NCI-H2029 treated with DMSO at 0.1 percent for 48 hours (cell line): ENCODE data around the gene SEMA6D.
A peak's percentile ranks its signal among the peaks of the same experiment; 100 is the strongest.
"Not testable (repeated sequence)": the region's sequence is repeated elsewhere in the genome, so short reads cannot be mapped to it uniquely, and the experiment has no call there.

Source experiments
- DNase-seq: peaks from one replicate; lab custom pipeline; 2025; lab: John Stamatoyannopoulos, UW

SEMA6D gene

DNA sequence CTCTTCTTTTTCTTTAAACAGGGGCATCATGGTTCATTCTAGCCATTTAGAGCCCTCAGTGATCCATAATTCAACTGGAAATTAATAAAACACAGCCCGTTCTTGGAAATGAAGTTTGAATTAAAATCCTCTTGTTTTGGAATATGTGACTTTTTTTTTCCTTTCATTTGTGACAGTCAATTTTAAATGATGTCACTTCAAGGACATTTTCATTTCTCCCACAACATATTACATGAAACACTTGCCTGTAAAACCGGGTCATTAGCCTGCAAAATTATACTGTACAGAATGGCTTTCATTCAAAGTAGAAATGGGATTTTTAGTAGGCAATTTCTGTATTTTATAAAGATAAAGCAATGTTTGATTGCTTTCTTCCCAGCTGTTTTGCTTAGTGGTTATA, 789 bp upstream of the SEMA6D start:
- DNase-seq = no peak

DNA sequence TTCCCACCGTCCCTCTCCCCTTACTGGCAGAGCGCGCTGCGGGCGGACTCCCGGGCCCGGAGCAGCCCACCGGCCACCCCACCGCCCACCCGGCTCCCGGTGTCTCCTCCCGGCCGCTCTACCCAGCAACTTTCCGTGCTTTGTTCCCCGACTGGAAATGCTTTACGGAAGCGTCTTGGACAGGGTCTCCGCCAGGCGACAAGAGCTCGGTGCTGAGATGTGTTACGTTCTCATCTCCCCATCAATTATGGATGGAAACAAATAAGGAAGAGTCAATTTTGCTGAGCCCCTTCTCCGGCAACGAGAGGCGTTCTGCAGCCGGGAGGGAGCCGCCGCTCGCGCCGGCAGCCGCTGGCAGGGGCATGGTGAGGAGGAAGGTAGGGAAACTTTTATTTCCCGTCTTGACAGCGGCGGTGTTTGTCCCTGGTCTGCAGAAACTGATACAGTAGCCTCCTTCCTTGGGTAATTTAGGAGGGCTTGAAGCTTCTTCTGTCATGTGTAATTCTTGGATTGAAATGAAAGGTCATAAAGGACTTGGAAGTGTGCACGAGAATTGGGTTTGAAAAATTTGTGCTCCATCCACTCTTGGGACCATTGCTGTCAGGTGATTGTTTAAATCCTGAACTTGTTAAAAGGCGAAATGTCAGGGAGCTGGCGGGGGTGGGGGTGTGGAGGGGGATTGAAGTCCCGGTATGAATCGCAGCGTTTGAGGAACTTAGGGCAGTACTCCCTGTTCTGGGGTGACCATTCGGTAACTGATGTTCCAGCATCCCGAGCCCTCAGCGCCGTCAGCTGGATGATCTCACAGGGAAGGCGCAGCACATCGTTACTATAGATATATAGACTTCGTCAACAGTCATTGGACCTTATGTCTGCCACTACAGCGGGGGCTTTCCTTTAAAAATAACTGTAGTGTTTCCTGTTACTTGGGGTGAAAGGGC, 1.5 kb downstream of the SEMA6D start:
- DNase-seq = no peak

DNA sequence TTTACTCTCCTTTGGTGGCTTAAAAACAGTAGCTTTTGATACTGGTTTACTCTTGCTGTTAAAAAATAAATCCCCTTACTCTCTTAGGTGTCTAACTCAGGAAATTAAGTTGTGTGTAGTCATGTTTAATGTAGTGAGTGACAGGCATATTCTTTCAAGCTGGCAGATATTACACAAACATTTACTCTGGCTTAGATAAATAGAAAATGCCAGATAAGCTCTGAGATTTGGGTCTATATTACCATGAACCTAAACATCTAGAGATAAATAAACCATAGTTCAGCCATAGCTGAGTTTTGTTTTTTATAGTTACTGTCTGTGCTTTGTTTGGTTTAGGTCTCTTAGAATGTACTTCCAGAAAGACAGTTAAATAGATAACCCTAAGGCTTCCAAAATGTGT, 2.4 kb downstream of the SEMA6D start:
- no peak for DNase-seq

DNA sequence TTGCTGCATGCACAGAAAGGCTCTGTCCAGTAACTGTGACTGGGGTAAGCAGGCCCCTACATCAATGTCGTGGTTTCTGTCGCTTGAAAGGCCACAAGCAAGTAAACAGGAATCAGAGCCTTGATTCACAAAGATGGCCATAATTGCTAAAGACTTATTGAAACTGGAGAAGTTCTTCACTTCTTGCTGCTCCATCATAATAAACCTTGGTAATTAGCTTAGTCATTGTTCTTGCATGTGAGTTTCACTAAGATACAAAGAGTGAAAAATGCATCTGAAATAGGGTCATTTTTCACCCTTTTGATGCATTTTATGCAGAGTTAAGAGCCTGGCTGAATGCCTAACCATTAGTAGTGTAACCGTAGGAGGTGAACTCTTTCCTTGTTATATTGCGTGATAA, 3.2 kb downstream of the SEMA6D start:
- DNase-seq = no peak

DNA sequence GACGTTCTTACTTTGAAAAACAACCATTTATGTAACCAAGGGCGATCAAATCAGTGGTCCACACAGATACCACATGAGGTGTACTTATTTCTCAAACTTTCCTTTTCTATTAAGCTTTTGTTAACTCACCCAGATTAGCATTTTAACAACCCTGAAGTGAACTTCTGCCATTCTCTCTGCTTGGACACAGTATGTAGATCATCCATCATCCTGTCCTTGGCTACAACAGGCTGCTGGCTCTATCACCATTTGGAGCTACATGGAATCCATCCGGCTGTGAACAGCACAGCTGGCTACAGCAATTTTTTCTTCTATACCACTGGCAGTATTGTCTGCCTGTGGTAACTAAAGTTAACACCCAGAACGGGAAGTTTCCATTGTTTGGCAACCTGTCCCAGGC, 4.4 kb downstream of the SEMA6D start:
- no peak for DNase-seq

DNA sequence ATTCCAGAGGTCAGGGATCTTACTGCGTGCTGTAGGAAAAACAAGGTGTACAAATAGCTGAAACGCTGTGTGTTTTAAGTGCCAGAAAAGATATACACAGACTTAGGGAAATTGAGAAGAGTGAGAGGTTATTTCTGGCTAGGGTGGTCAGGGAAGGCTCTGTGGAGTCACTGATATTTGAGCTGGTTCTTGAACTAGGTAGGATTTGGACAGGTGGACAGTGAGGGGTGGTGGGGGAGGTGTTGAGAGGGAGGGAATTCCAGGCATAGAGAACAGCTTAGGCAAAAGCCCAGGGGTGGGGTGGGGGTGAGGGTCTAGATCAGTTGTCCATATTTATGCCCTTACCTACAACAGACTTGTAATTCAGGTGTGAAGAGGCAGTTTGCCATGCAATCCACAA, 7.0 kb downstream of the SEMA6D start:
- peak; percentile 14 for DNase-seq

DNA sequence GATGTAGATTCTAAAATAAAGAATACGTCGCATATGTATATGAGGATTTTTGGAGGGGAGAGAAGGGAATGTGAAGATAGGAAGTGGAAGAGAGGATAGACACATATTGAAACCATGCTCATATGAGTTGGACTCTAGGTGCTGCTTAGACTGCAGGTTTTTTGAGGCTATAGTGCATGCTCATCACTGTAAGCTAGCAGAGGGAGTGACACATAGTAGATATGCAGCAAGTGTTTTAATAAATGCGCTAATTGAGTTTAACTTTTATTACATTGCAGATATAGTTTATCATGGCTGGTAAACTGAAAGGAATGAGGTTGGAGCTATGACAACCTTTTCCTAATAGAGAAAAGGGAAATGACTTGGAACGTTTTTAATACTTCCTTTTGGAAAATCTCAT, 7.7 kb downstream of the SEMA6D start:
- no peak for DNase-seq

DNA sequence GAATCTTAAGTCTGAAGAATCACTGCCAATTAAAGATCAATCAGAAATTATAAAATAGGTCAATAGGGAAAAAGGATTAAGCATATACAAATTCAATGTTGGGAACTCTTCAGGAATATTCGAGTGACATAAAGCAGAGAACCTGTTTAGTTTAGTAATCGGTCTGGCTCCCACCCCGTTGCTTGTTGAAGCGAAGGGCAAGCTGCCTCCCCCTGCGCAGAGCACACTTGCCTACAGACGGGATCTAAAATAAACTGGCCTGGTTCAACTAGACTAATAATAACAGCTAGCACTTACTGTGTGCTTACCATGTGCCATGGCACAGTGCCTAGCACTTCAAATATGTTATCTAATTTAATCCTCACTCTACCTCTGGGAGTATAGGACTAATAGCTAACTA, 8.6 kb downstream of the SEMA6D start:
- DNase-seq = peak; percentile 65

DNA sequence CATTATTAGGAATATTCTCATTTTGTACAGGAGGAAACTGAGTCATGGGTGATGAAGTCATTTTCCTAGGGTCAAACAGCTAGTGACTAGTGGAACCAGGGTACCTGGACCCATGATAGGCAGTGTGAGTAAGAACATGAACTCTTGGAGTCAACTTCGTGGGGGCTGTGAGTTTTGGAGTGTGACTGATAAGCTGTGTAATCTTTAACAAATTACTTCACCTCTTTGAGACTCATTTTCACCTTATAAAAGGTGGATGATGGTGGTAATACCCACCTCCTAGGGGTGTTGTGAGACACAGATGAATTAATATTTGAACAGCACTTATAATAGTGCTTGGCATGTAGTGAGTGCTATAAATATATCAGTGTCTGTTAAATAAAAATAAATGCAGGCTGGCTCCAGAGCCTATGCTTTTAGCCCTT, 9.1 kb downstream of the SEMA6D start:
- DNase-seq = no peak

DNA sequence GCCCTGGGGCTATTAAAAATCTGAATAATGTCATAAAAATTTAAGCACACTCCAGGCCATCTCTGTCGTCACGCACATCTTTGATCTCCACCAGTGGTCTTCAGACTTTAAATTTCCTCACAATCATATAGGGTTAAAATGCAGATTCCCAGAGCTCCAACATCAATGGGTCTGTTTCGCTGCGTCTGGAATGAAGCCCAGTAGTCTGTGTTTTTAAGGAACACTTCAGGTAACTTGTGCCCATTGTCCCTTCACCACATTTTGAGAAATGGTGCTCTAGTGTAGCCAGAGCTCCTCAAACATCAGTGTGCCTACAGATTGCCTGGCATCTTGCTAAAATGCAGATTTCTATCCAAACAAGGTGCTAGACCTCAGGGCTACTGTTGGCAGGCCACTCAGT, 9.8 kb downstream of the SEMA6D start:
- DNase-seq = no peak

DNA sequence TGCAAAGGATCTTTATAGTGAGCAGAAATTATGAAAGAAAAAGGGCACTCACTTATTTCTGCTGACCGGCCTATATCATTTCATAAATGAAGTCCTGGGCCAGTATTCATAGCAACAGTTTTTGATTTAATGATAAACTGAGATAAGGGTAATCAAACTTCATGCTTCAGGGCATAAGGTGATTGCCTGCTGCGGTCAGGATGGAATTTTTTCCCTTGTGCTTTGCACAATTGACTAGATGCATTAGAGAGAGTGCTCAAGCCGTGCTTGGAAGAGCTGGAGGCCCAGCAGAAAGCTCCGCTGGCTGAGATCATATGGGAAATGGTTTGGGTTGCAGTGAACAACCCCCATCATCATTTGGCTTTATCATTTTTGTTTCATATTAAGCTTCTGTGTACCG, 10.4 kb downstream of the SEMA6D start:
- no peak for DNase-seq

DNA sequence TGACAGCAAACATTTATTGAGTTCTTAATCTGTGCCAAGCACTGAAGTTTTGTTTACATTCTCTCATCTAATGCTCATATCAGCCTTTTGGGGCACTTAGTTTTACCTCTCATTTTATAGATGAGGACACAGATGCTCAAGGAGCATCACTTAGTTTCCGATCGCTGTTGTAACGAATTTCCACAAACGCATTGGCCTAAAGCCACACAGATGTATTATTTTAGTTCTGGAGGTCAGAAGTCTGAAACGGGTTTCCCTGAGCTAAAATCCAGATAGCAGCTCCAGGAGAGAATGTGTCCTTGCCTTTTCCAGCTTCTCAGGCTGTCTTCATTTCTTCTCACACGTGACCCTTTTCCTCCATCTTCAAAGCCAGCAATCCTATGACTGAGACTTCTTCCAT, 11.1 kb downstream of the SEMA6D start:
- DNase-seq = no peak

DNA sequence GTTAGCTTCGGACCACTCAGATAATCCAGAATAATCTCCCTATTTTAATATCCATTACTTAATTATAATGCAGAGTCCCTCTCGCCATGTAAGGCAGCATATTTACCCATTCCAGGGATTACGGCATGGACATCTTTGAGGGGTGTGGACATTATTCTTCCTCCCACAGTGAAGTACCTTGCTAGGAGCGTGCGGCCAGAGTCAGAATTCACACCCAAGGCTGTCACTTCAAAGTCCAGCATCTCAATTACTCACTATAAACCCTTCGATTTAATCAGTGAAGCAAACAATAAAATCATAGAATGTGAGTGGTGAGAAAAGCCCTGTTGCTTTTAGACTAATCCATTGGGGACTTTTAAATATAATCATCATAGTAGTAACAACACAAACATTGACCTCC, 11.6 kb downstream of the SEMA6D start:
- DNase-seq = no peak

DNA sequence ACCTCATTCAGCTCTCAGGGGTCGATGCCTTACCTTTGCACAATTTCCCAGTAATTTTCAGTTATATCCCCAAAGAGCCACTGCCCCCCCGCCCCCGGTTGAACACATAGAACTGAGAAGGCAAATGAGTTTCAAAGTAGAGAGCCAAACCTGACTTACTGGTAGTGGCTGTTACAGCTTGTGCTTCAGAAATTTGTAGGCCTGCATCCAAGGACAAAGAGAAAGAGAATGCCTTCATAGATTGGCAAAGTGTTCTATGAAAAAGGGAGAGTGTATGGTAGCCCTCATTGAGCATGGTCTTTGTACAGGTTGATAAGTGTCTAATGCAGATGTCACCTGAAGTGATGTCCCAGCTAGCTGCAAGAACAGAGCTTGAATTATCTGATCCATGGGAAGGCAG, 13.9 kb downstream of the SEMA6D start:
- DNase-seq = no peak

DNA sequence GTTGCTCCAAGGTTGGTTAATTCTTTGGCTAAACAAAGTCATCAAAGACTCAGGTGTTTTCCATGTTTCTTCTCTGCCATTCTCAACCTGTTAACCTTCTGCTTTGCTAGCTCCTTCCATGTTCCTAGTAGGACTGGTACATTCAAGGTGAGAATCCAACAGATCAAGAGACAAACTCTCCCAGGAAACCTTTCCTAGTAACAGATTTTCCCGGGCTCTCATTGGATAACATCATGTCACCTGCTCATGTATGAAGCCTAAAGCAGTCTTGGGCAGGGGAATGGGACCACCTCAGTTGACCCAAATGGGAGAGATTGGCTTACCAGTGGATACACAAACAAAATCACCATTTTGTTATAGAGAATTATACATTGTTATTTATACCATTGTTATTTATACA, 14.9 kb downstream of the SEMA6D start:
- no peak for DNase-seq

DNA sequence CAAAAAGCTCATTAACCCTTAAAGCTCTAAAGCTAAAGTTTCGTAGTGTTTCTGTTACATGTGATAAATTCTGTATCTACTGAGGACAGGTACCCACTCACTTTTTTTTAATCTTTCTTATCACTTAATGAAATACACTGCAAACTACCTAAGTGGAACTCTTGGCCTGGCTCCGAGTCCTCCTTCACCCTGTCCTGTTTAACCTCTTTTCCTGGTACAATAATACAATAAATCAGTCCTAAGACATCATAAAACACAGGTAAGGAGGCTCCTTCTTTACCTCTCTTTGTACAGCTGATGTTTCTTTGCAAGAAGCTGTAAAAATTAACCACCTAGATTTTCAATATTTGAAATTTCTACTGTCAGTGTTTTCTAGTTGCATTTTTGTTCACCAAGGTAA, 15.8 kb downstream of the SEMA6D start:
- no peak for DNase-seq

DNA sequence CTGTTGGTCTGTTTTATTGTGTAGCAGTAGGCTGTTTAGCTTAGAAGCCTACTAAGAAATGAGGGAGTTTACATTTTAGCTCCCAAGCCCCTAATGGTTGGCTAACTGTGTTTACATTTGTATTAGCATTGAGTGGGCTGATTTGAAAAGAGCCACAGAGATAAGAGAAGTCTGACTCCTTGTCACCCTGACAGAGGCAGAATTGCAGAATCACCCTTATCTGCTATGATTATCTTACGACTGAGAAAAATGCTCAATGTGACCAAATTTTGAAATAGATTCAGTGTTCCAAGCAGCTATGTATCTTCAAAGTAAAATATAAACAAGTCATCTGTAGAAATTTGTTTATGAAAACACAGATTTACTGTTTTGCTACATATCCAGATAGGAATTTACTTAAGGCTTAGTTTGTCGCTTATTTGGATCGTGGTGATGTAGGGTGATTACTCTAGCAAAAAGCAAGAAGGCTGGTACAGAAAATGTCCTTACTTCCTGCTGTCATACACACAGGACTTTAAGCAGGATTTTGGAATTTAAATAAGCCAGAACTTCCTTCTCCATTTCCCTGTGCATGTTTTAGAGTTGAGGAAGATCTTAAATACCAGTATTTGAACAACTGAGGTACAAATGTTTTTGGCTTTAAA, 19.0 kb downstream of the SEMA6D start:
- DNase-seq = no peak

DNA sequence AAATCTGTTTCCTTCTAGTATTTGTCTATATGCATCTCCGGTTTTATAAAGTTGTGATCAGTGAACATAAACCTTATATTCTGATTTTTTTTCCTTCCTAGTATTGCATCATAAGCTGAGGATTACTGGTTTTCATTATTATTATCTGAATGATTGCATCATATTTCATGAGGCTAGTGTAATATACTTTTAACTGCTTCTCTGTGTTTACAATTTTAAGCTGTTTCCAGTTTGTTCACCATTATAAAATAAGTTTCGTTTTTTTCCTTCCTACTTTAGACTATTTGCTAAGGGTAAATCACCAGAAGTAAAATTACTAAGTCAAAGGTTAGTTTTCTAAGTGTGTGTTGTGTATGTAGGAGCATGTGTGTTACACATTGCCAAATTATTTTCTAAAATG, 20.2 kb downstream of the SEMA6D start:
- no peak for DNase-seq

DNA sequence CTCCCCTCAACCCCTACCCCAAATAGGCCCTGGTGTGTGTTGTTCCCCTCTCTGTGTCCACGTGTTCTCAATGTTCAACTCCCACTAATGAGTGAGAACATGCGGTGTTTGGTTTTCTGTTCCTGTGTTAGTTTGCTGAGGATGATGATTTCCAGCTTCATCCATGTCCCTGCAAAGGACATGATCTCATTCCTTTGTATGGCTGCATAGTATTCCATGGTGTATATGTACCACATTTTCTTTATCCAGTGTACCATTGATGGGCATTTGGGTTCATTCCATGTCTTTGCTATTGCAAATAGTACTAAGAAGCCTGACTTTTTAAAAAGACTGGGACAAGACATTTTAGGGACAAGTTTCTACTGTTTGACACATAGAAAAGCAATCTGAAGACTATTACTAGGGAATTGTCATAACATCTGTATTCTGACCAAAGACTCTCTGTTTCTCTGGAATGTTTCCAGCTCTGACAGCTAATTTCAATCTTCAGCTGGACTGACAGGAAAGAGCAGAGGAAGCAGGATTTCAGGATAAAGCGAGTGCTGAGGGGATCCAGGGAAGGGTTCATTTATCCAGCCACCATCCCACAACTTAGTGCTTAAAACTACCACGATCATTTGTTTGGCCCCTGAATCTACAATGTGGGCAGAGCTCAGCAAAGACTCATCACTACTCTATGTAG, 21.0 kb downstream of the SEMA6D start:
- DNase-seq = not testable (repeated sequence)

DNA sequence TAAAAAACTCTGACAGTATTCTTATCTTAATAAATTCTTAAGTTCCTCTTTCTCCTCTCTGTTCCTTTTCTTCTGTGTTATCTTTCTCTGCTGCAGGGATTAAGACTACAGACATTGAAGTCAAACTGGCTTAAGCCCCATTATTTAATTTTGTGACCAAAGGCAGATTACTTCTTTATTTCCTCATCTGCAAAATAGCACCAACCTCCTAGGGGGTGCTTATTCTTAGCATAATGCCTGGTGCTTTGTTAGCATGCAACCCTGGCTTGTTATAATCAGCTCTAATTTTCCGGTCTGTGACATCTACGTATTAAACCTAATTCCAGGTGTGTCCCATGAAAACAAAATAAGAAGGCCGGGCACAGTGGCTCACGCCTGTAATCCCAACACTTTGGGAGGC, 23.8 kb downstream of the SEMA6D start:
- DNase-seq = no peak

DNA sequence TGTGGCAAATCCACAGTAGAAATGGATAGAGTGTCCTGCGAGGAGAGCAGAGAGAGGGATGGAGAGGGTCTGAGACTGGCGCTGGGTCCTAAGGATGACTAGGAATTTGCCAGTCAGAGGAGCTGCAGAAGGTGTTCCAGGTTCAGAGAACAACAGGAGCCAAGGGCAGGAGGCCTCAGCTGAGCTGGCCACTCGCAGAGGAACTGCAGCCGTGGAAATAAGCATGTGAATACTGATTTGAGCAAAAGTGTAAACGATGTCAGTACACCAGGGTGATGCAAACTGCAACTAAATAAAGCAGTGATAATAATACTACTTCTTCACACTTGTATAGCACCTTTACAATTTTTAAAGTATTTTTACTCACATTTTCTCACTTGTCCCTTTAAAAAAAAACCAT, 24.6 kb downstream of the SEMA6D start:
- DNase-seq = no peak

DNA sequence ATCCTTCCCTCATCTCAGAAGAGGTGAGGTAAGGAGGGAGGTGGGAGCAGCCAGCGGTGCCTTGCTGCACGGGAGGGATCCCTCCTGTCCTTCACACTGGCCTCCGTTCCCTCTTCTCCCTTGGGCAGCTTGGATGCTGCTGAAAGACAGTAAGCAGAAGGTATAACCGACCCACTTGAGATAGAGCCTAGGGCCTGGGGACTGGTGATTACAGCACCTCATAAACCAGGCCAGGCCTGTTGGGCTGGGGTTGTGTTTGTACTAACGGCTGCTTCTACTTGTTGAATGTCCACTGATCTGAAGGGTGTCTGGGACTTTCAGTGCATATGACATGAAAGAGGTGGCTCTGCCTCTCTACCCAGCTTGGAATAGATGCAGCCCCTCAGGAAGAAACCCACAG, 25.0 kb downstream of the SEMA6D start:
- DNase-seq = no peak

DNA sequence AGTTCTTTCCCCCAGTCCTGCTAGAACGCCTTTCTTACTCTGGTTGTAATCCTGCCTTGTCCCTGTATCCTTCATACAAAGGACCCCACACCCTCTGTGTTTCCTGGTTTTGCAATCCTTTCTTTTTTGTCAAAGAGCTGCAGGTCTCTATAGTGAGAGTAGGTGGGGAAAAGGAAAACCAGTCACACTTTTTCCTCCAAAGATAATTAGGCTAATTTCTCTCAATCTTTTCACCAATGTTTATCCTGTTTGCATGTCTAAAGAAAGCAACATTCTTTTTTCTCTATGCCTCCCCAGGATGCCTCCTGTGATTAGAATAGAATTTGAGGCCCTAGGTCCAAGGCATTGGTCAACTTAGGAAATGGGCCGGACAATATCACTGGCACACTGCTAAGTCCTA, 25.4 kb downstream of the SEMA6D start:
- DNase-seq = no peak
